ENCODE measurements around the gene CAPN1. TPM values are rescaled to one million over a fixed set of nuclear protein-coding genes. Genes with fewer than 3 reads are reported as not detected.
"Not testable (repeated sequence)": the region's sequence is repeated elsewhere in the genome, so short reads cannot be mapped to it uniquely, and the experiment has no call there.

The CAPN1 gene
- total RNA-seq, 1 experiment from 2014 or later = 30.7 TPM

DNA sequence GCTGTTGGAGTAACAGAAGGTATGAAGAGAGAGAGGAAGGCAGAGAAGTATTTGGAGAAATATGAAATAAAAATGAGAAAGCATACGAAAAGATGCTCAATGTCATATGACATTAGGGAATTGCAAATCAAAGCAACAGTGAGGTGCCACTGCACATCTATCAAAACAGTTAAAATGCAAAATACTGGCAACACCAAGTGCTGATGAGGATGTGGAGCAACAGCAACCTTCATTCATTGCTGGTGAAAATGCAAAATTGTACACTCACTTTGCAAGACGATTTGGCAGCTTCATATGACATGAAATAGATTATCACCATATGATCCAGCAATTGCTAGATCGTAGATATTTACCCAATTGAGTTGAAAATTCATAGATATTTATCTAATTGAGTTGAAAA is 21.1 kb upstream of the CAPN1 start:
- DNase-seq (ENCODE audit: low read depth) = no peak

DNA sequence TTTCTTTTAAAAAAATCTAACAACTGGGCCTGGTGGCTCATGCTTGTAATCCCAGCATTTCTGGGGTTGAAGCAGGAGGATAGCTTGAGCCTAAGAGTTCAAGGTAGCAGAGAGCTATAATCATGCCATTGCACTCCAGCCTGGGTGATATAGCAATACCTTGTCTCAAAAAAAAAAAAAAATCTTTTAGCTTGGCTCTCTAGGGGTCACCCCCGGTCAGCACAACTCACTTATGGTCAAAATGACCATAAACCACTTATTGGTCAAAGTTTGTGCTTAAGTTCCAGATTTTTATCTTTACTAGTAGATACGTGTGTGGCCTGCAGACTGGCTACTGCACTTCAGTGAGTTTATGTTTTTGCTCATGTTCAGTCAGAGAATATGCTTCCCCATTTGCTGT is 18.0 kb upstream of the CAPN1 start:
- no peak for DNase-seq (ENCODE audit: low read depth)

GRCh38 chr11:65165410-65166317 is 16.1 kb upstream of the CAPN1 start:
- DNase-seq (ENCODE audit: low read depth) = no peak

- no peak for DNase-seq (ENCODE audit: low read depth)
Measured at GRCh38 chr11:65166893-65167292, 14.8 kb upstream of the CAPN1 start.

DNA sequence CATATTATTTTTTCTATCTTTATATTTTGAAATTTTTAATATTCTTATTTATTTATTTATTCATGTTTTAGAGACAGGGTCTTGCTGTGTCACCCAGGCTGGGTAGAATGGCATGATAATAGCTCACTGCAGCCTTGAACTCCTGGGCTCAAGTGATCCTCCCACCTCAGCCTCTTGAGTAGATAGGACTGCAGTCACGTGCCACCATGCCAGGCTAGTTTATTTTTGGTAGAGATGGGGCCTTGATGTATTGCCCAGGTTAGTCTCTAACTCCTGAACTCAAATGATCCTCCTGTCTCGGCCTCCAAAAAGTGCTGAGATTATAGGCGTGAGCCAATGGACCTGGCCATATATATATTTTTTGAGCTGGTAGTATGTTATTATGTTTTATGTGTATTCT is 14.1 kb upstream of the CAPN1 start:
- DNase-seq (ENCODE audit: low read depth) = no peak

GRCh38 chr11:65169164-65169641 is 12.5 kb upstream of the CAPN1 start:
- DNase-seq (ENCODE audit: low read depth) = peak; percentile 76

GRCh38 chr11:65170058-65170534 is 11.6 kb upstream of the CAPN1 start, which contains the start of gene SPDYC:
Gene SPDYC, plus strand, starts transcription at chr11:65170233. Its CDS starts 1,125 bp downstream, at chr11:65171358.
- DNase-seq (ENCODE audit: low read depth) = no peak

DNA sequence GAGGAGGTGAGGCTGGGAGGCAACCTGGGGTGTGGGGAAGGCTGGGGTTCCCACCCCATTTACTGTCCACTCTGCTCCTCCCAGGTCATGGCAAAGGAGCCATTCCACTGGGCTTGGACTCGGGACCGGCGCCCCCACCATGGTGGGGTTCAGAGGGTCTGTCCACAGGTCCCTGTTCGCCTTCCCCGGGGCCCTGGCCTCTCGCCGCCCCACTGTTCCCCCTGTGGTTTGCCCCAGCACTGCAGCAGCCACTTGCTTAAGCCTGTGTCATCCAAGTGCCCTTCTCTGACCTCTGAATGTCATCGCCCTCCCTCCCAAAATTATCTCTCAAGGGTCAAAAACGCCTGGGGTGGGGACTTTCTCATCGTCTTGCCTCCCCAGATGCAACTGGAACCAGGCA is 9.1 kb upstream of the CAPN1 start:
- DNase-seq (ENCODE audit: low read depth) = no peak

DNA sequence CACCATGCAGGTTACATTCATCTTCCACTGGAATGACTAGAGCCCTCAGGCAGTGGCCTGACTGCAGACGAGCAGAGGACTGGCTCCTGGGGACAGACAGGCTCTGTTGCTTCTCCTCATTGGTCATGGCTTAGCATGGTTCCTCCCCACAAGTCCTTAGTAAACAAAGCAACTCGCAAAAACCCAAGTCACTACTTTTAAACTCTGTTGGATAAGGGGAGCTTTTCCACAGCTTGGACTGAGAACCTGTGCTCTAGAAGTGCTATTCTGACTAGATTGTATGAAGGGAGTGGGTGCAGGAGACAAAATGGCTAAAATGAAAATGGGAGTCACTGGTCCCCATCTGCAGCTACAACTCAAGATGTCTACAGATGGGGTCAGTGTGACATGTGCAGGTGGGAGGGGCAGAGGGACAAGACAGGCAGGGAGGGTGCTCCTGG is 7.1 kb upstream of the CAPN1 start:
- DNase-seq (ENCODE audit: low read depth) = not testable (repeated sequence)

DNA sequence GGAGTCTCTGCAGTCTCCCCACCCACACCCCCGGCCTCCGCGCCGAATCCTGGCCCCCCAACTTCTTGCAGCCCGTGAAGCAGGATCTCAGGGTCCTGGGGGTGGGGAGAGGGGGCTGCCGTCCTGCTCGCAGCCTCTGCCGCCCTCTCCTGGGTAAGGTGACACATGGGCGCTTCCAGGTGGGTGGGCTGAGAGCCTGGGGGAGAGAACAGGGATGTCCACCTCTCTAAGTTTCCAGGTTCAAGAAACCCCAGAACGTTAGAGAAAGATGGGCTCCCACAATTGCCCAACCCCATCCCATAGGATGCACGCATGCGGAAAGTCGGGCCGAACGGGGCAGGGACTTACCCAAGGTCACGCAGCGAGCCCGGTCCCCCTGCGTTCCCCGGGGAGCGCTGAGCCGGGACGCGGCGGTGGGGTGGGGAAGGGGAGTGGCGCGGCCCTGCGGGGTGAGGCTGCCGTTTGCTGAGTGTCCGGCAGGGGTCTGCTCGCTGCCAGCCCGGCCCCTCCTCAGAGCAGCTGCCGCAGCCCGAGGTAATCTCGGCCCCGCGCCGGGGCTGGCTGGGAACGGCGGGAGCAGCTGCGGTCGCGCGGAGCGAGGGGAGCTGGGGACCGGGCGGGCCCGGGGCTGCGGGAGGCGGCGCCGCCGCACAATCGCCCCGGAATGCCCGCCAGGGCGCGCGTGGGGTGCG is 705 bp upstream of the CAPN1 start:
- peak; percentile 69 for DNase-seq (ENCODE audit: low read depth)

GRCh38 chr11:65182258-65183170 is 786 bp downstream of the CAPN1 start:
- peak; percentile 27 for DNase-seq (ENCODE audit: low read depth)

DNA sequence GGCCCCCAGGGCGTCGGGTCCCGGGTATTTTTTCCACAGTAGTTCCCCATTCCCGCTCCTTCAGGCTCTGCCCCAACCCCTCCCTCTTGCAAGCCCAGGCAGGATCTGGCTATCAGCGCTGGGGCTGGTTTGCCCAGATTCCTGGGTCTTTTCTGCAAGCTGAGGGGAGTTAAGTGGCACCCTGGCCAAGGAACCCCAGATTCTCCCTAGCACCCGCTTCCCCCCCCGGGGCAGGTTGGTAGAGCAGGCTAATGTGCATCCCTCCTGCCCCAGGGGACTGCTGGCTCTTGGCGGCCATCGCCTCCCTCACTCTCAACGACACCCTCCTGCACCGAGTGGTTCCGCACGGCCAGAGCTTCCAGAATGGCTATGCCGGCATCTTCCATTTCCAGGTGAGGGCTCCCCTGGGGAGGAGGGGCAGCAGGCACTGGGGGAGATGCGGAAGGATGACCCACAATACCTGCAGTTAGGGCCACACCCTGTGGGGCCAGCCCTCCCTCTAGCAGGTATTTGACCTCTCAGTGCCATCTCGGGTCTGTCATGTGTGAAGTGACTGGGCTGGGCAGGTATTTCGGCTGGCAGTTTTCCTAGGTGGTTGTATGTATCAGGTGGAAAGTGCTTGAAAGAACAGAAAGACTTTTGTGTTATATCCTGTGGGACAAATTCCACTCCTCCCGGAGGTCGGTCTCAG is 1.6 kb downstream of the CAPN1 start:
- no peak for DNase-seq (ENCODE audit: low read depth)

- no peak for DNase-seq (ENCODE audit: low read depth)
Measured at GRCh38 chr11:65184146-65184545, 2.4 kb downstream of the CAPN1 start.

DNA sequence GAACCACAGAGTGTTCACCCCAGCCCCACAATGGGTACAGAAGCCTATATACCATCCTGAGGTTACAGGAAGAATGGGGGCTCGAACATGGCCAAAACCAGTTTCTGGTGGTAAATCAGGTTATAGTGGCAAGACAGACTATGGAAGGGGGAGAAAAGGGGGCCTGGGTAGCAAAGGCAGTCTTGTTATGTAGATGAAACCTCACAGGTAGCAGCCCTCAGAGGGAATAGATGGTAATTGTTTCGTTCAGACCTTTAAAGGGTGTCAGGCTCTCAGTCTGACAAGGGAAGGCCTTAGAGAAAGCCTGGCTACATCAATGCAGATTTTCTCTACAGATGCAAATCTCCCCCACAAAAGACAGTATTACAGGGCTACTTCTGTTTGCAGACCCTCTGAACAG is 3.4 kb downstream of the CAPN1 start:
- DNase-seq (ENCODE audit: low read depth) = no peak

GRCh38 chr11:65185869-65186341 is 4.2 kb downstream of the CAPN1 start:
- DNase-seq (ENCODE audit: low read depth) = no peak

DNA sequence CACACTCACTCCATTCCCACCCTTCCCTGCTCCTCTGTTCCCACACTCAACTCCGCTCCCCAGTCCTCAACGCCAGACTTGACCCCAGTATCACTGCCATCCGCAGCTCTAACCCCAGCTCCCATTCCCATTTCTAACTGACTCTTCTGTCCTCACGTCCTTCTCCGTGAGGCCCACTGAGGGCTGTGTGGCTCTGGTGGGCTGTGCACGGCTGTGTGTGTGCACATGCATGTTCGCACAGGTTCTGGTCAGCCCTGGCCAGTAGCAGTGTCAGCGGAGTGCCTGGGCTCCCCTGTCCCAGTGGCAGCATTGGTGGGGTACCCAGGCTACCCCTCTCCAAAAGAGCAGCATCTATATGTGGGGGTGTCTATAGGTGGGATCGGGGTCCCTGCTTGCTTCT is 5.0 kb downstream of the CAPN1 start:
- DNase-seq (ENCODE audit: low read depth) = no peak

GRCh38 chr11:65187146-65187675 is 5.5 kb downstream of the CAPN1 start:
- no peak for DNase-seq (ENCODE audit: low read depth)

DNA sequence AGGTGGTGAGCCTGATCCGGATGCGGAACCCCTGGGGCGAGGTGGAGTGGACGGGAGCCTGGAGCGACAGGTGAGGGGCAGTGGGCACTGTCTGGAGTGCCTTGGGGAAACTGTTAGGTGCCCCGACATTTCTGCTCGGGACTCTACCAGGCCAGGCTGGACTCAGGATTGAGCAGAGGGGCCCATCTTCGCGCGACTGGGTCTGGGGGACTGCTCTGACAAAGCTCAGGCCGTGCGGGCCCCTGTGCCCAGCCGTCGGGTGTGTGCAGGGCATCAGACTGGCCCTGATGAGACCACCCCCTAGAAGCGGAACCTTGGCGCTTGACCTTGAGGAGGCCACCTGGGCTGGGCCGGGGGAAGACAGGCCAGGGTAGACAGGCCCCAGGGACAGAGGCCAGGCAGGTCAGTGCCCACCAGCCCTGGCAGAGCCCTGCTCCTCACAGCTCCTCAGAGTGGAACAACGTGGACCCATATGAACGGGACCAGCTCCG is 6.3 kb downstream of the CAPN1 start:
- DNase-seq (ENCODE audit: low read depth) = no peak

DNA sequence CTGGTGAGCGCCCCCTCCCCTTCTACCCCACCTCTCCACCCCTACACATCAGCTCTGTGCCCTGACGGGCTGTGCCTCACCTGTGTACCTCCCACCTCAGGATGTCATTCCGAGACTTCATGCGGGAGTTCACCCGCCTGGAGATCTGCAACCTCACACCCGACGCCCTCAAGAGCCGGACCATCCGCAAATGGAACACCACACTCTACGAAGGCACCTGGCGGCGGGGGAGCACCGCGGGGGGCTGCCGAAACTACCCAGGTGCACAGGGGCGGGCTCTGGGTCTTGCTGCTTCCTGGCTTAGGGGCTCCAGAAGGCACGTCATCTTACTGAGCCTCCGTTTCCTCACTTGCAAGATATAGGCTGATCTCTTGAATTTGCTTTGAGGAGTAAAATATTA is 6.8 kb downstream of the CAPN1 start:
- DNase-seq (ENCODE audit: low read depth) = no peak

DNA sequence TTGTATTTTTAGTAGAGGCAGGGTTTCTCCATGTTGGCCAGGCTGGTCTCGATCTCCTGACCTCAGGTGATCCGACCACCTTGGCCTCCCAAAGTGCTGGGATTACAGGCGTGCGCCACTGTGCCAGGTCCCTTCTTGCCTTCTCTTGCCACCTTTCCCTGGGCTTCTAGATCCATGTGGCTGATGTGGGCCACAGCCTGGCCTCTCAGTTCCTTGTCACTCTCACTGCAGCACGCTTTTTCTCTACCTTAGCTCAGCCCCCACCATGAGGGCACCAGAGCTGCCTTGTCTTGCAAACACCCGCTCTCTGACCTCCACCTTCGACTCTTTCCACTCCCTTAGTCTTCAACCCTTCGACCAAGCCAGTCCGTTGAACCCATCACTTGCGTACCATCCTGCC is 7.5 kb downstream of the CAPN1 start:
- no peak for DNase-seq (ENCODE audit: low read depth)
